ENCODE data around the gene SP110. TPM values are rescaled to one million over a fixed set of nuclear protein-coding genes. Genes with fewer than 3 reads are reported as not detected.
"Not testable (repeated sequence)": the region's sequence is repeated elsewhere in the genome, so short reads cannot be mapped to it uniquely, and the experiment has no call there.

SP110 gene
- total RNA-seq, 1 donor from 2014 or later: 16.2 TPM

- DNase-seq (ENCODE audit: low spot score): no peak
These were observed 92.6 kb downstream of the SP110 start for GRCh38 chr2:230127195-230127594.

DNA sequence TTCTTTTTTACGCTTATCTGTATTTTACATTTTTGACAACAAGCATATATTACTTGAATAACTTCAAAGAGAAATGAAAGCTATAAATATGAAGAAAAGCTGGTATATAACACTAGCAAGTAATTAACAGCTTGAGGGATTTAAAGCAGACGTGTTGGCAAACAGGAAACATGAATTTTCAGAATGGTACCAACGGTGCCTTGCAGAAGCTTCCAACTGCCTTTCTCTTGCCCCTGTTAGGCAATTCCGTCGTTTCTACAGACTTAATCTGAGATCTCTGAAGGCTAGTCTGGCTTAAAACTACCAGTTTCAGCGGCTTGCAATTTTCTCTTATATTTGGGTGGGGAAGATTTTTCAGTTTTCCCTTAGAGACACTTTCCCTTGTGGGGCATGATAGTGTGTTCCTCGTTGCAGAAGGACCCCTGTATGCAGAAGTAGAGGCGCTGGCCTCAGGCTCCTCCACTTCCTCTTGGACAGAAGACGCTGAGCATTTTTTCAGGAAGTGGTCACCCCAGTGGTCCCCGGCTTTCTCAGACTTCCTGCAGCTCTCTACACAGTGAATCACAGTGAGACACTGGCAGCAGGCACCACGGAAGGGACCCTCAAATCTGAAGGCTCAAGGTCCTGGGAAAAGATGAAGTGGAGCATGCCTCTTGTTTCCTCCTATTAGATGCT lies 94.9 kb downstream of the SP110 start:
- DNase-seq (ENCODE audit: low spot score): peak; percentile 33

- no peak for DNase-seq (ENCODE audit: low spot score)
These were observed 95.5 kb downstream of the SP110 start for GRCh38 chr2:230124235-230124634.

- DNase-seq (ENCODE audit: low spot score): not testable (repeated sequence)
These were observed 99.4 kb downstream of the SP110 start for GRCh38 chr2:230120376-230120775.

- not testable (repeated sequence) for DNase-seq (ENCODE audit: low spot score)
These were observed 100.0 kb downstream of the SP110 start for GRCh38 chr2:230119827-230120226.

Other genes starting within 250 kb of the SP110 start
- 8.8 TPM for gene SLC16A14, start 151.1 kb downstream of the SP110 start, total RNA-seq
- gene SP140, start 5.8 kb upstream of the SP110 start, total RNA-seq: 4.2 TPM
- gene SP140L, start 107.2 kb upstream of the SP110 start, total RNA-seq: 19.5 TPM
- 86.6 TPM for gene SP100, start 196.2 kb upstream of the SP110 start, total RNA-seq